ENCODE results near the gene CKS2. TPM values are rescaled to one million over a fixed set of nuclear protein-coding genes. Genes with fewer than 3 reads are reported as not detected.

The CKS2 gene
- total and polyA plus RNA-seq, 2 experiments from 2014 or later, result 512 to 1,783 TPM

GRCh38 chr9:89356782-89357181, 45.8 kb downstream of the CKS2 start:
- Mint-ChIP-seq H3K27me3 (ENCODE audit: insufficient read depth, low read depth, poor library complexity) (peaks cover 3% of the 10 kb centered on the region), H3K4me3 (no peak overlapping the region), H3K4me1 (no peaks in the 10 kb centered on the region), H3K36me3 (ENCODE audit: low read depth) (peaks cover 98% of the 10 kb centered on the region), H3K27ac (no peak overlapping the region), H3K9me3 (no peaks in the 10 kb centered on the region)
- DNase-seq (ENCODE audit: low spot score) (no peak), ATAC-seq (no peak)
- no peaks in the 10 kb centered on the region for H3K9me2 ChIP-seq (ENCODE audit: insufficient read depth)
- H3K27me3 ChIP-seq (ENCODE audit: insufficient read depth), result no peaks in the 10 kb centered on the region
- no peaks in the 10 kb centered on the region for H3F3A ChIP-seq (replicated peaks; ENCODE audit: low read depth)
- H3K36me3 ChIP-seq (ENCODE audit: insufficient read depth), result peaks cover 56% of the 10 kb centered on the region
- no peak for TF ChIP-seq EZH2 (IDR thresholded peaks at IDR 0.05; ENCODE audit: low read depth, unreplicated experiment)
- TF ChIP-seq ZNF114 (CRISPR knock-in tag; IDR thresholded peaks at IDR 0.05), result no peak
- no peak for TF ChIP-seq EZH2phosphoT487 (IDR thresholded peaks at IDR 0.05; ENCODE audit: unreplicated experiment)
- TF ChIP-seq CREB1 (CRISPR knock-in tag; IDR thresholded peaks at IDR 0.05; ENCODE audit: low read depth), result no peak
- TF ChIP-seq REST (IDR thresholded peaks at IDR 0.05; ENCODE audit: unreplicated experiment), result no peak
- no peak for TF ChIP-seq STAT1 (IDR thresholded peaks at IDR 0.05; ENCODE audit: unreplicated experiment)
- TF ChIP-seq, protein P1, sequence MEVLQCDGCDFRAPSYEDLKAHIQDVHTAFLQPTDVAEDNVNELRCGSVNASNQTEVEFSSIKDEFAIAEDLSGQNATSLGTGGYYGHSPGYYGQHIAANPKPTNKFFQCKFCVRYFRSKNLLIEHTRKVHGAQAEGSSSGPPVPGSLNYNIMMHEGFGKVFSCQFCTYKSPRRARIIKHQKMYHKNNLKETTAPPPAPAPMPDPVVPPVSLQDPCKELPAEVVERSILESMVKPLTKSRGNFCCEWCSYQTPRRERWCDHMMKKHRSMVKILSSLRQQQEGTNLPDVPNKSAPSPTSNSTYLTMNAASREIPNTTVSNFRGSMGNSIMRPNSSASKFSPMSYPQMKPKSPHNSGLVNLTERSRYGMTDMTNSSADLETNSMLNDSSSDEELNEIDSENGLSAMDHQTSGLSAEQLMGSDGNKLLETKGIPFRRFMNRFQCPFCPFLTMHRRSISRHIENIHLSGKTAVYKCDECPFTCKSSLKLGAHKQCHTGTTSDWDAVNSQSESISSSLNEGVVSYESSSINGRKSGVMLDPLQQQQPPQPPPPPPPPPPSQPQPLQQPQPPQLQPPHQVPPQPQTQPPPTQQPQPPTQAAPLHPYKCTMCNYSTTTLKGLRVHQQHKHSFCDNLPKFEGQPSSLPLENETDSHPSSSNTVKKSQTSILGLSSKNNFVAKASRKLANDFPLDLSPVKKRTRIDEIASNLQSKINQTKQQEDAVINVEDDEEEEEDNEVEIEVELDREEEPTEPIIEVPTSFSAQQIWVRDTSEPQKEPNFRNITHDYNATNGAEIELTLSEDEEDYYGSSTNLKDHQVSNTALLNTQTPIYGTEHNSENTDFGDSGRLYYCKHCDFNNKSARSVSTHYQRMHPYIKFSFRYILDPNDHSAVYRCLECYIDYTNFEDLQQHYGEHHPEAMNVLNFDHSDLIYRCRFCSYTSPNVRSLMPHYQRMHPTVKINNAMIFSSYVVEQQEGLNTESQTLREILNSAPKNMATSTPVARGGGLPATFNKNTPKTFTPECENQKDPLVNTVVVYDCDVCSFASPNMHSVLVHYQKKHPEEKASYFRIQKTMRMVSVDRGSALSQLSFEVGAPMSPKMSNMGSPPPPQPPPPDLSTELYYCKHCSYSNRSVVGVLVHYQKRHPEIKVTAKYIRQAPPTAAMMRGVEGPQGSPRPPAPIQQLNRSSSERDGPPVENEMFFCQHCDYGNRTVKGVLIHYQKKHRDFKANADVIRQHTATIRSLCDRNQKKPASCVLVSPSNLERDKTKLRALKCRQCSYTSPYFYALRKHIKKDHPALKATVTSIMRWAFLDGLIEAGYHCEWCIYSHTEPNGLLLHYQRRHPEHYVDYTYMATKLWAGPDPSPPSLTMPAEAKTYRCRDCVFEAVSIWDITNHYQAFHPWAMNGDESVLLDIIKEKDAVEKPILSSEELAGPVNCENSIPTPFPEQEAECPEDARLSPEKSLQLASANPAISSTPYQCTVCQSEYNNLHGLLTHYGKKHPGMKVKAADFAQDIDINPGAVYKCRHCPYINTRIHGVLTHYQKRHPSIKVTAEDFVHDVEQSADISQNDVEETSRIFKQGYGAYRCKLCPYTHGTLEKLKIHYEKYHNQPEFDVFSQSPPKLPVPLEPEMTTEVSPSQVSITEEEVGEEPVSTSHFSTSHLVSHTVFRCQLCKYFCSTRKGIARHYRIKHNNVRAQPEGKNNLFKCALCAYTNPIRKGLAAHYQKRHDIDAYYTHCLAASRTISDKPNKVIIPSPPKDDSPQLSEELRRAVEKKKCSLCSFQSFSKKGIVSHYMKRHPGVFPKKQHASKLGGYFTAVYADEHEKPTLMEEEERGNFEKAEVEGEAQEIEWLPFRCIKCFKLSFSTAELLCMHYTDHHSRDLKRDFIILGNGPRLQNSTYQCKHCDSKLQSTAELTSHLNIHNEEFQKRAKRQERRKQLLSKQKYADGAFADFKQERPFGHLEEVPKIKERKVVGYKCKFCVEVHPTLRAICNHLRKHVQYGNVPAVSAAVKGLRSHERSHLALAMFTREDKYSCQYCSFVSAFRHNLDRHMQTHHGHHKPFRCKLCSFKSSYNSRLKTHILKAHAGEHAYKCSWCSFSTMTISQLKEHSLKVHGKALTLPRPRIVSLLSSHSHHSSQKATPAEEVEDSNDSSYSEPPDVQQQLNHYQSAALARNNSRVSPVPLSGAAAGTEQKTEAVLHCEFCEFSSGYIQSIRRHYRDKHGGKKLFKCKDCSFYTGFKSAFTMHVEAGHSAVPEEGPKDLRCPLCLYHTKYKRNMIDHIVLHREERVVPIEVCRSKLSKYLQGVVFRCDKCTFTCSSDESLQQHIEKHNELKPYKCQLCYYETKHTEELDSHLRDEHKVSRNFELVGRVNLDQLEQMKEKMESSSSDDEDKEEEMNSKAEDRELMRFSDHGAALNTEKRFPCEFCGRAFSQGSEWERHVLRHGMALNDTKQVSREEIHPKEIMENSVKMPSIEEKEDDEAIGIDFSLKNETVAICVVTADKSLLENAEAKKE (CRISPR knock-in tag; IDR thresholded peaks at IDR 0.05), result no peak
- TF ChIP-seq ETS1 (IDR thresholded peaks at IDR 0.05), result no peak
- TF ChIP-seq POLR2AphosphoS5 (IDR thresholded peaks at IDR 0.05; ENCODE audit: low read depth), result no peak
- no peak for TF ChIP-seq CTCF (conservative IDR thresholded peaks at IDR 0.05; ENCODE audit: low read depth in 2 of 2)
- no peak for TF ChIP-seq ZNF331 (CRISPR knock-in tag; IDR thresholded peaks at IDR 0.05; ENCODE audit: low read depth)
- no peak for TF ChIP-seq JUNB (IDR thresholded peaks at IDR 0.05; ENCODE audit: unreplicated experiment)
- TF ChIP-seq NANOG (IDR thresholded peaks at IDR 0.05; ENCODE audit: borderline replicate concordance), result no peak
- H3K4me2 ChIP-seq, result no peak overlapping the region
- H2AFZ ChIP-seq, result no peak overlapping the region
- no peaks in the 10 kb centered on the region for H3K4me1 ChIP-seq (ENCODE audit: insufficient read depth)
- H3K27ac ChIP-seq (ENCODE audit: low read depth), result no peak overlapping the region
- peaks cover 23% of the 10 kb centered on the region for H4K20me1 ChIP-seq (replicated peaks; ENCODE audit: insufficient read depth)
- peaks cover 3% of the 10 kb centered on the region; the same call in 1 of the 2 replicates for H3K79me2 ChIP-seq (replicated peaks; ENCODE audit: insufficient read depth)
- H3K4me3 ChIP-seq, result no peak overlapping the region
